ENCODE data around the gene PAK2. TPM values are rescaled to one million over a fixed set of nuclear protein-coding genes. Genes with fewer than 3 reads are reported as not detected.

The PAK2 gene
- total and polyA plus RNA-seq, 9 of the 15 experiments (the other 6 are each of a cell fraction or from before 2014, with no cell fraction given) = 13.2 to 72.4 (median 35.7) TPM

- TF ChIP-seq ZBTB40 (IDR thresholded peaks at IDR 0.05) (no peak; the same call in 1 of the 2 replicates), ZBTB40 (CRISPR knock-in tag; IDR thresholded peaks at IDR 0.05) (no peak), GMEB1 (CRISPR knock-in tag; IDR thresholded peaks at IDR 0.05) (no peak; the same call in 1 of the 2 replicates), HNRNPL (IDR thresholded peaks at IDR 0.05; ENCODE audit: low read depth, low read length) (no peak), ZNF707 (CRISPR knock-in tag; conservative IDR thresholded peaks at IDR 0.05) (no peak), XRCC3 (IDR thresholded peaks at IDR 0.05) (no peak), JUND (IDR thresholded peaks at IDR 0.05; ENCODE audit: borderline replicate concordance, low read depth, low read length) (0 out of 2 replicates have a peak, but pooled peaks have one; percentile 0), JUND (tag; IDR thresholded peaks at IDR 0.05; ENCODE audit: borderline replicate concordance, low read depth, low read length) (no peak), E2F3 (CRISPR knock-in tag; IDR thresholded peaks at IDR 0.05) (peak; percentile 87)
- TF ChIP-seq, protein P1, sequence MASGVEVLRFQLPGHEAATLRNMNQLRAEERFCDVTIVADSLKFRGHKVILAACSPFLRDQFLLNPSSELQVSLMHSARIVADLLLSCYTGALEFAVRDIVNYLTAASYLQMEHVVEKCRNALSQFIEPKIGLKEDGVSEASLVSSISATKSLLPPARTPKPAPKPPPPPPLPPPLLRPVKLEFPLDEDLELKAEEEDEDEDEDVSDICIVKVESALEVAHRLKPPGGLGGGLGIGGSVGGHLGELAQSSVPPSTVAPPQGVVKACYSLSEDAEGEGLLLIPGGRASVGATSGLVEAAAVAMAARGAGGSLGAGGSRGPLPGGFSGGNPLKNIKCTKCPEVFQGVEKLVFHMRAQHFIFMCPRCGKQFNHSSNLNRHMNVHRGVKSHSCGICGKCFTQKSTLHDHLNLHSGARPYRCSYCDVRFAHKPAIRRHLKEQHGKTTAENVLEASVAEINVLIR (CRISPR knock-in tag; IDR thresholded peaks at IDR 0.05) = no peak
These were observed 27.7 kb upstream of the PAK2 start, which contains the start of the genes CEP19 and PIGX (continued) for GRCh38 chr3:196711838-196712513.
